ENCODE data around the gene NKAIN1.

GRCh38 chr1:31263408-31263807, 23.7 kb upstream of the NKAIN1 start:
- TF ChIP-seq ZBED4 (CRISPR knock-in tag; IDR thresholded peaks at IDR 0.05; ENCODE audit: borderline replicate concordance) (no peak), ZNF362 (CRISPR knock-in tag; IDR thresholded peaks at IDR 0.05; ENCODE audit: borderline replicate concordance) (no peak), PRDM4 (CRISPR knock-in tag; IDR thresholded peaks at IDR 0.05; ENCODE audit: borderline replicate concordance) (no peak), ZNF232 (CRISPR knock-in tag; IDR thresholded peaks at IDR 0.05; ENCODE audit: borderline replicate concordance) (no peak), RFX5 (IDR thresholded peaks at IDR 0.05; ENCODE audit: low read depth, low read length) (no peak), ZNF883 (CRISPR knock-in tag; IDR thresholded peaks at IDR 0.05; ENCODE audit: not compliant biosample characterization) (no peak), JUNB (CRISPR knock-in tag; IDR thresholded peaks at IDR 0.05; ENCODE audit: borderline replicate concordance) (no peak), WIZ (CRISPR knock-in tag; IDR thresholded peaks at IDR 0.05) (no peak), ZBTB43 (CRISPR knock-in tag; conservative IDR thresholded peaks at IDR 0.05) (no peak)

All from HepG2 (cell line).